DOHH2 (cell line): Measurements from ENCODE around the gene ARID5B.

Experiments
- H3F3A ChIP-seq: fragments of 200-600 bp; sonication (generic), shearing (Covaris generic); 2 replicates; pipeline ENCODE4 v1.6.0; 2016; ENCODE audit warnings: antibody characterized with exemption, mild to moderate bottlenecking; ENCODE audit not compliant: control insufficient read depth, insufficient read depth
- H3K27ac ChIP-seq: fragments of 200-600 bp; sonication (generic); 2 replicates; pipeline ENCODE4 v1.5.1; 2014; ENCODE audit warnings: low read depth, mild to moderate bottlenecking, low read length, moderate library complexity
- H3K27me3 ChIP-seq: fragments of 200-600 bp; sonication (generic); 2 replicates; pipeline ENCODE4 v1.6.1; 2014; ENCODE audit warnings: mild to moderate bottlenecking, low read length, mixed read lengths; ENCODE audit not compliant: control insufficient read depth
- H3K36me3 ChIP-seq: fragments of 200-600 bp; sonication (generic); 2 replicates; pipeline ENCODE4 v1.6.1; 2014; ENCODE audit warnings: mild to moderate bottlenecking, low read length, moderate library complexity, mixed read lengths; ENCODE audit not compliant: control insufficient read depth
- H3K4me1 ChIP-seq: fragments of 200-600 bp; sonication (generic); 2 replicates; pipeline ENCODE4 v1.6.1; 2014; ENCODE audit warnings: mild to moderate bottlenecking, low read length, mixed read lengths; ENCODE audit not compliant: control insufficient read depth
- H3K4me2 ChIP-seq: fragments of 200-600 bp; sonication (generic); 2 replicates; pipeline ENCODE4 v1.6.0; 2014; ENCODE audit warnings: mild to moderate bottlenecking, low read length, moderate library complexity
- H3K4me3 ChIP-seq: fragments of 200-600 bp; sonication (generic); 2 replicates; pipeline ENCODE4 v1.5.1; 2014; ENCODE audit warnings: mild to moderate bottlenecking, low read length, mixed read lengths
- H3K79me2 ChIP-seq: fragments of 200-600 bp; sonication (generic); 2 replicates; pipeline ENCODE4 v1.6.1; 2014; ENCODE audit warnings: mild to moderate bottlenecking, low read length, mixed read lengths; ENCODE audit not compliant: control insufficient read depth
- H3K9me2 ChIP-seq: fragments of 200-600 bp; sonication (generic); replicated peaks from 2 replicates; pipeline ENCODE4 v1.6.1; 2014; ENCODE audit warnings: mild to moderate bottlenecking, low read length, mixed read lengths; ENCODE audit not compliant: control insufficient read depth
- H3K9me3 ChIP-seq: fragments of 200-600 bp; sonication (generic); 2 replicates; pipeline ENCODE4 v1.6.1; 2014; ENCODE audit warnings: antibody characterized with exemption, low read length, mixed read lengths; ENCODE audit not compliant: control insufficient read depth, insufficient read depth
- H4K20me1 ChIP-seq: fragments of 200-600 bp; sonication (generic); 2 replicates; pipeline ENCODE4 v1.6.0; 2014; ENCODE audit warnings: low read depth, mild to moderate bottlenecking, antibody characterized with exemption, low read length, moderate library complexity; ENCODE audit not compliant: control insufficient read depth, insufficient read depth
- CTCF ChIP-seq: fragments of 200-600 bp; sonication (generic); IDR thresholded peaks from one replicate; pipeline ENCODE4 v1.5.1; 2014; ENCODE audit warnings: antibody characterized with exemption, mild to moderate bottlenecking, low read depth, low read length; ENCODE audit not compliant: poor library complexity, severe bottlenecking
- EZH2phosphoT487 ChIP-seq: fragments of 200-600 bp; sonication (generic); IDR thresholded peaks from 2 replicates; pipeline ENCODE4 v1.6.1; 2017; ENCODE audit warnings: borderline replicate concordance, mild to moderate bottlenecking, antibody characterized with exemption, low read length, moderate library complexity, mixed read lengths

ARID5B gene

GRCh38 chr10:62040881-62041280, 139.4 kb downstream of the ARID5B start:
- H3K4me1 ChIP-seq = peaks cover 95% of the 10 kb centered on the region
- H3K79me2 ChIP-seq = peaks cover 37% of the 10 kb centered on the region

GRCh38 chr10:62043421-62044021, 142.0 kb downstream of the ARID5B start:
- Histone ChIP-seq H3K36me3 (no peaks in the 10 kb centered on the region), H3F3A (peaks cover 20% of the 10 kb centered on the region)
- no peak for TF ChIP-seq CTCF
- no peak for TF ChIP-seq EZH2phosphoT487

More at GRCh38 chr10:62040881-62041280, 139.4 kb downstream of the ARID5B start:
- Histone ChIP-seq H3K36me3 (no peaks in the 10 kb centered on the region), H3K27me3 (no peaks in the 10 kb centered on the region), H3K9me2 (no peaks in the 10 kb centered on the region), H3K4me2 (peak overlapping the region; percentile 2; the same call in 1 of the 2 replicates), H3K9me3 (no peaks in the 10 kb centered on the region), H3K27ac (no peak overlapping the region), H3K4me3 (no peak overlapping the region), H3F3A (peaks cover 24% of the 10 kb centered on the region), H4K20me1 (no peaks in the 10 kb centered on the region)
- TF ChIP-seq EZH2phosphoT487 = no peak

GRCh38 chr10:62044566-62044965, 143.1 kb downstream of the ARID5B start:
- Histone ChIP-seq H3K4me2 (peak overlapping the region; percentile 72), H3K27ac (peak overlapping the region; percentile 70), H3K27me3 (no peaks in the 10 kb centered on the region), H3F3A (peaks cover 20% of the 10 kb centered on the region), H3K4me3 (peak overlapping the region; percentile 26), H4K20me1 (no peaks in the 10 kb centered on the region), H3K9me3 (no peaks in the 10 kb centered on the region), H3K36me3 (no peaks in the 10 kb centered on the region), H3K9me2 (no peaks in the 10 kb centered on the region), H3K79me2 (peaks cover 51% of the 10 kb centered on the region), H3K4me1 (peaks cover 95% of the 10 kb centered on the region)
- TF ChIP-seq CTCF (no peak), EZH2phosphoT487 (no peak)

More at GRCh38 chr10:62043421-62044021, 142.0 kb downstream of the ARID5B start:
- Histone ChIP-seq H3K79me2 (peaks cover 48% of the 10 kb centered on the region), H3K4me3 (peak overlapping the region; percentile 12; the same call in 1 of the 2 replicates), H3K27me3 (no peaks in the 10 kb centered on the region), H4K20me1 (no peaks in the 10 kb centered on the region), H3K4me1 (peaks cover 95% of the 10 kb centered on the region), H3K9me3 (no peaks in the 10 kb centered on the region), H3K27ac (peak overlapping the region; percentile 70), H3K9me2 (no peaks in the 10 kb centered on the region), H3K4me2 (peak overlapping the region; percentile 72)

GRCh38 chr10:62045765-62046521, 144.4 kb downstream of the ARID5B start:
- Histone ChIP-seq H3K9me3 (no peaks in the 10 kb centered on the region), H3K4me2 (peak overlapping the region; percentile 72), H3K4me1 (peaks cover 99% of the 10 kb centered on the region), H3K36me3 (peaks cover 4% of the 10 kb centered on the region; the same call in 1 of the 2 replicates), H3K27ac (peak overlapping the region; percentile 70), H3K79me2 (peaks cover 57% of the 10 kb centered on the region), H4K20me1 (no peaks in the 10 kb centered on the region), H3F3A (peaks cover 20% of the 10 kb centered on the region), H3K9me2 (no peaks in the 10 kb centered on the region), H3K4me3 (peak overlapping the region; percentile 55), H3K27me3 (no peaks in the 10 kb centered on the region)
- TF ChIP-seq EZH2phosphoT487 (no peak), CTCF (no peak)
